Measurements from ENCODE around the gene TM9SF2. TPM values are rescaled to one million over a fixed set of nuclear protein-coding genes. Genes with fewer than 3 reads are reported as not detected.
A peak's percentile ranks its signal among the peaks of the same experiment; 100 is the strongest.

Gene TM9SF2
- total and polyA plus RNA-seq, 9 of the 15 experiments (the other 6 are each of a cell fraction or from before 2014, with no cell fraction given), result 23.3 to 83.2 (median 55.1) TPM

- TF ChIP-seq ZFP30 (CRISPR knock-in tag; IDR thresholded peaks at IDR 0.05; ENCODE audit: borderline replicate concordance) (no peak), ZNF347 (CRISPR knock-in tag; IDR thresholded peaks at IDR 0.05; ENCODE audit: low read depth) (no peak), TFAP4 (CRISPR knock-in tag; IDR thresholded peaks at IDR 0.05; ENCODE audit: borderline replicate concordance) (no peak), OTX1 (CRISPR knock-in tag; IDR thresholded peaks at IDR 0.05) (no peak), KAT8 (IDR thresholded peaks at IDR 0.05; ENCODE audit: low read depth) (no peak), ZFX (CRISPR knock-in tag; IDR thresholded peaks at IDR 0.05) (no peak), JUND (IDR thresholded peaks at IDR 0.05; ENCODE audit: borderline replicate concordance, low read depth, low read length) (no peak), JUND (tag; IDR thresholded peaks at IDR 0.05; ENCODE audit: borderline replicate concordance, low read depth, low read length) (no peak), HOMEZ (CRISPR knock-in tag; IDR thresholded peaks at IDR 0.05) (no peak), NFE2 (IDR thresholded peaks at IDR 0.05; ENCODE audit: low read depth) (peak; percentile 80), YBX1 (IDR thresholded peaks at IDR 0.05) (no peak), JUN (IDR thresholded peaks at IDR 0.05; ENCODE audit: borderline replicate concordance, low read depth, low read length) (no peak), JUN (CRISPR knock-in tag; IDR thresholded peaks at IDR 0.05; ENCODE audit: borderline replicate concordance) (no peak), POU5F1 (IDR thresholded peaks at IDR 0.05; ENCODE audit: borderline replicate concordance, low read depth, low read length, partially characterized antibody) (no peak), ZNF316 (IDR thresholded peaks at IDR 0.05) (peak; percentile 60), MAFF (IDR thresholded peaks at IDR 0.05; ENCODE audit: low read length) (peak; percentile 25; the same call in 1 of the 2 replicates), KHSRP (IDR thresholded peaks at IDR 0.05) (no peak), PKNOX1 (IDR thresholded peaks at IDR 0.05) (peak; percentile 55), CEBPG (CRISPR knock-in tag; IDR thresholded peaks at IDR 0.05) (peak; percentile 43; the same call in 1 of the 2 replicates), CEBPG (tag; conservative IDR thresholded peaks at IDR 0.05 in 1 of 2, IDR thresholded peaks at IDR 0.05 in 1 of 2) (peak; percentile 61 to 93)
- TF ChIP-seq, protein P1, sequence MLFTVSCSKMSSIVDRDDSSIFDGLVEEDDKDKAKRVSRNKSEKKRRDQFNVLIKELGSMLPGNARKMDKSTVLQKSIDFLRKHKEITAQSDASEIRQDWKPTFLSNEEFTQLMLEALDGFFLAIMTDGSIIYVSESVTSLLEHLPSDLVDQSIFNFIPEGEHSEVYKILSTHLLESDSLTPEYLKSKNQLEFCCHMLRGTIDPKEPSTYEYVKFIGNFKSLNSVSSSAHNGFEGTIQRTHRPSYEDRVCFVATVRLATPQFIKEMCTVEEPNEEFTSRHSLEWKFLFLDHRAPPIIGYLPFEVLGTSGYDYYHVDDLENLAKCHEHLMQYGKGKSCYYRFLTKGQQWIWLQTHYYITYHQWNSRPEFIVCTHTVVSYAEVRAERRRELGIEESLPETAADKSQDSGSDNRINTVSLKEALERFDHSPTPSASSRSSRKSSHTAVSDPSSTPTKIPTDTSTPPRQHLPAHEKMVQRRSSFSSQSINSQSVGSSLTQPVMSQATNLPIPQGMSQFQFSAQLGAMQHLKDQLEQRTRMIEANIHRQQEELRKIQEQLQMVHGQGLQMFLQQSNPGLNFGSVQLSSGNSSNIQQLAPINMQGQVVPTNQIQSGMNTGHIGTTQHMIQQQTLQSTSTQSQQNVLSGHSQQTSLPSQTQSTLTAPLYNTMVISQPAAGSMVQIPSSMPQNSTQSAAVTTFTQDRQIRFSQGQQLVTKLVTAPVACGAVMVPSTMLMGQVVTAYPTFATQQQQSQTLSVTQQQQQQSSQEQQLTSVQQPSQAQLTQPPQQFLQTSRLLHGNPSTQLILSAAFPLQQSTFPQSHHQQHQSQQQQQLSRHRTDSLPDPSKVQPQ (CRISPR knock-in tag; IDR thresholded peaks at IDR 0.05; ENCODE audit: borderline replicate concordance), result no peak
These were observed 32.2 kb upstream of the TM9SF2 start (continued) for GRCh38 chr13:99469041-99469440.
